ENCODE data around the gene DCPS. TPM values are rescaled to one million over a fixed set of nuclear protein-coding genes. Genes with fewer than 3 reads are reported as not detected.

The DCPS gene
- total RNA-seq, 1 experiment from 2014 or later: 25.6 TPM

- no peaks in the 10 kb centered on the region for H3K27me3 ChIP-seq (ENCODE audit: insufficient read depth, low read length)
- H3K36me3 ChIP-seq (ENCODE audit: control insufficient read depth in 1 of 2, insufficient read depth in 2 of 2, low read length in 2 of 2): no peaks in the 10 kb centered on the region
- ATAC-seq (peak; percentile 88), DNase-seq (ENCODE audit: low read depth, low spot score) (no peak)
- no peaks in the 10 kb centered on the region for H3K9me3 ChIP-seq (ENCODE audit: control insufficient read depth in 1 of 2, insufficient read depth in 1 of 2, low read depth in 1 of 2, low read length in 2 of 2)
- no TSS peak for BruUV-seq (replicated peaks)
- intact Hi-C loops (cut with micrococcal nuclease): no loop called here
- peak within 1 kb of the TSS; percentile 71 to 80 for H3K4me3 ChIP-seq (replicated peaks in 1 of 2; ENCODE audit: low read depth in 1 of 2, low read length in 2 of 2)
- peak within 1 kb of the TSS; percentile 78 for H3K9ac ChIP-seq (ENCODE audit: low read length)
- H4K20me1 ChIP-seq (ENCODE audit: insufficient read depth): no peaks in the 10 kb centered on the region
- H3K4me1 ChIP-seq (ENCODE audit: control insufficient read depth in 1 of 2, insufficient read depth in 2 of 2, low read length in 2 of 2): peaks cover 11 to 26% of the 10 kb centered on the region in 2 experiments; a peak in 3 of 4 replicates
- ChIA-PET RAD21 (ENCODE audit: low non-redundant PET in 1 of 2, low total read pairs in 2 of 2, uncharacterized antibody in 2 of 2, unreplicated experiment in 2 of 2) (no interaction called here), CTCF (no interaction called here), POLR2A (interaction anchor here (0.7 kb wide), 1 partner anchor 1159 kb away, joined by 4 read pairs; no protein-coding TSS in a partner anchor)
- no peaks in the 10 kb centered on the region for H3K9me2 ChIP-seq (ENCODE audit: insufficient read depth)
- no peak within 1 kb of the TSS for H2AFZ ChIP-seq (ENCODE audit: low read depth, low read length, poor library complexity, severe bottlenecking)
- peak within 1 kb of the TSS; percentile 79 for H3K4me2 ChIP-seq (ENCODE audit: low read length)
- peak within 1 kb of the TSS; percentile 71 for H3K27ac ChIP-seq (ENCODE audit: low read depth, low read length)
- H3K79me2 ChIP-seq (ENCODE audit: insufficient read depth, low read length): peaks cover 11% of the 10 kb centered on the region; the same call in 1 of the 2 replicates
- TF ChIP-seq POLR2A (IDR thresholded peaks at IDR 0.05; ENCODE audit: borderline replicate concordance, extremely low read depth, insufficient read depth, insufficient read length) (peak; percentile 49), SRF (IDR thresholded peaks at IDR 0.05; ENCODE audit: low read depth) (no peak), EZH2 (IDR thresholded peaks at IDR 0.05) (no peak), POLR2AphosphoS5 (IDR thresholded peaks at IDR 0.05; ENCODE audit: low read depth, low read length) (peak; percentile 86), CEBPB (IDR thresholded peaks at IDR 0.05; ENCODE audit: low read depth) (no peak), SP1 (IDR thresholded peaks at IDR 0.05; ENCODE audit: low read depth) (no peak), FOSL1 (IDR thresholded peaks at IDR 0.05; ENCODE audit: low read depth) (no peak), RAD21 (IDR thresholded peaks at IDR 0.05; ENCODE audit: low read depth) (no peak), SIN3A (IDR thresholded peaks at IDR 0.05; ENCODE audit: low read depth) (peak; percentile 66), CTCF (IDR thresholded peaks at IDR 0.05 in 2 of 3, conservative IDR thresholded peaks at IDR 0.05 in 1 of 3; ENCODE audit: borderline replicate concordance in 1 of 3, insufficient read depth in 1 of 3, low read depth in 2 of 3, low read length in 2 of 3) (no peak; a peak in 1 of 6 replicates), EZH2phosphoT487 (IDR thresholded peaks at IDR 0.05; ENCODE audit: borderline replicate concordance) (no peak), ZNF274 (IDR thresholded peaks at IDR 0.05; ENCODE audit: low read depth, low read length) (no peak), TCF7L2 (IDR thresholded peaks at IDR 0.05; ENCODE audit: borderline replicate concordance, extremely low read depth, insufficient read depth, insufficient read length) (peak; percentile 11), ELF1 (IDR thresholded peaks at IDR 0.05; ENCODE audit: borderline replicate concordance, low read depth) (no peak), JUND (IDR thresholded peaks at IDR 0.05) (no peak), CBX3 (IDR thresholded peaks at IDR 0.05; ENCODE audit: low read depth) (no peak), YY1 (IDR thresholded peaks at IDR 0.05; ENCODE audit: extremely low read depth, insufficient replicate concordance, low read depth, low read length) (no peak)
- TF ChIP-seq, protein P1, sequence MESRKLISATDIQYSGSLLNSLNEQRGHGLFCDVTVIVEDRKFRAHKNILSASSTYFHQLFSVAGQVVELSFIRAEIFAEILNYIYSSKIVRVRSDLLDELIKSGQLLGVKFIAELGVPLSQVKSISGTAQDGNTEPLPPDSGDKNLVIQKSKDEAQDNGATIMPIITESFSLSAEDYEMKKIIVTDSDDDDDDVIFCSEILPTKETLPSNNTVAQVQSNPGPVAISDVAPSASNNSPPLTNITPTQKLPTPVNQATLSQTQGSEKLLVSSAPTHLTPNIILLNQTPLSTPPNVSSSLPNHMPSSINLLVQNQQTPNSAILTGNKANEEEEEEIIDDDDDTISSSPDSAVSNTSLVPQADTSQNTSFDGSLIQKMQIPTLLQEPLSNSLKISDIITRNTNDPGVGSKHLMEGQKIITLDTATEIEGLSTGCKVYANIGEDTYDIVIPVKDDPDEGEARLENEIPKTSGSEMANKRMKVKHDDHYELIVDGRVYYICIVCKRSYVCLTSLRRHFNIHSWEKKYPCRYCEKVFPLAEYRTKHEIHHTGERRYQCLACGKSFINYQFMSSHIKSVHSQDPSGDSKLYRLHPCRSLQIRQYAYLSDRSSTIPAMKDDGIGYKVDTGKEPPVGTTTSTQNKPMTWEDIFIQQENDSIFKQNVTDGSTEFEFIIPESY (IDR thresholded peaks at IDR 0.05; ENCODE audit: extremely low read depth, insufficient replicate concordance, low read length): no peak
- TF ChIP-seq, protein P2, sequence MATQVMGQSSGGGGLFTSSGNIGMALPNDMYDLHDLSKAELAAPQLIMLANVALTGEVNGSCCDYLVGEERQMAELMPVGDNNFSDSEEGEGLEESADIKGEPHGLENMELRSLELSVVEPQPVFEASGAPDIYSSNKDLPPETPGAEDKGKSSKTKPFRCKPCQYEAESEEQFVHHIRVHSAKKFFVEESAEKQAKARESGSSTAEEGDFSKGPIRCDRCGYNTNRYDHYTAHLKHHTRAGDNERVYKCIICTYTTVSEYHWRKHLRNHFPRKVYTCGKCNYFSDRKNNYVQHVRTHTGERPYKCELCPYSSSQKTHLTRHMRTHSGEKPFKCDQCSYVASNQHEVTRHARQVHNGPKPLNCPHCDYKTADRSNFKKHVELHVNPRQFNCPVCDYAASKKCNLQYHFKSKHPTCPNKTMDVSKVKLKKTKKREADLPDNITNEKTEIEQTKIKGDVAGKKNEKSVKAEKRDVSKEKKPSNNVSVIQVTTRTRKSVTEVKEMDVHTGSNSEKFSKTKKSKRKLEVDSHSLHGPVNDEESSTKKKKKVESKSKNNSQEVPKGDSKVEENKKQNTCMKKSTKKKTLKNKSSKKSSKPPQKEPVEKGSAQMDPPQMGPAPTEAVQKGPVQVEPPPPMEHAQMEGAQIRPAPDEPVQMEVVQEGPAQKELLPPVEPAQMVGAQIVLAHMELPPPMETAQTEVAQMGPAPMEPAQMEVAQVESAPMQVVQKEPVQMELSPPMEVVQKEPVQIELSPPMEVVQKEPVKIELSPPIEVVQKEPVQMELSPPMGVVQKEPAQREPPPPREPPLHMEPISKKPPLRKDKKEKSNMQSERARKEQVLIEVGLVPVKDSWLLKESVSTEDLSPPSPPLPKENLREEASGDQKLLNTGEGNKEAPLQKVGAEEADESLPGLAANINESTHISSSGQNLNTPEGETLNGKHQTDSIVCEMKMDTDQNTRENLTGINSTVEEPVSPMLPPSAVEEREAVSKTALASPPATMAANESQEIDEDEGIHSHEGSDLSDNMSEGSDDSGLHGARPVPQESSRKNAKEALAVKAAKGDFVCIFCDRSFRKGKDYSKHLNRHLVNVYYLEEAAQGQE (IDR thresholded peaks at IDR 0.05; ENCODE audit: low read depth): no peak
These were observed 20.9 kb upstream of the DCPS start, which contains the start of gene TIRAP for GRCh38 chr11:126282736-126283591. TIRAP (plus strand) TSS chr11:126283093; CDS start chr11:126290895, 7,802 bp downstream.
